Pancreas (tissue), 10 donors: Measurements from ENCODE around the gene PLAC8L1. TPM values are rescaled to one million over a fixed set of nuclear protein-coding genes. Genes with fewer than 3 reads are reported as not detected.

Experiments
- ATAC-seq, 4 donors: fragments of 200-7000 bp; cut with Tn5 transposase; one replicate each; pipeline versions ENCODE4 v1.8.0 to v1.9.1; 2020; ENCODE audit warnings: mild to moderate bottlenecking in 4 of 4, moderate library complexity in 4 of 4
- DNase-seq, 6 donors: peaks; one replicate each; pipeline ENCODE4 v3.0.0-alpha.2; 2020
- FAIRE-seq: peaks from 2 replicates; lab custom pipeline; 2012; peaks lifted over from hg19 to GRCh38; lab: Jason Lieb, UNC
- H3K27ac ChIP-seq, 4 donors: fragments of 200-600 bp; sonication (generic); 1 replicate in 3 of 4; 2 replicates in 1 of 4; pipeline versions ENCODE4 v1.5.0 to v1.8.0; 2020
- H3K27me3 ChIP-seq, 4 donors: fragments of 200-600 bp; one replicate each; pipeline ENCODE4 v1.8.0; 2021
- H3K36me3 ChIP-seq, 3 donors: fragments of 200-600 bp; sonication (generic) in 1 of 3; one replicate each; pipeline versions ENCODE4 v1.5.0 to v1.8.0; 2020 to 2021
- H3K4me1 ChIP-seq, 3 donors: fragments of 200-600 bp; one replicate each; pipeline ENCODE4 v1.8.0; 2021
- H3K4me3 ChIP-seq, 4 donors: fragments of 200-600 bp; sonication (generic) in 2 of 4; one replicate each; pipeline versions ENCODE4 v1.5.0 to v1.8.0; 2020 to 2021
- H3K9me3 ChIP-seq, 4 donors: fragments of 200-600 bp; one replicate each; pipeline ENCODE4 v1.8.0; 2021
- CTCF ChIP-seq, 4 donors: fragments of 200-600 bp; sonication (generic) in 3 of 4; IDR thresholded peaks; one replicate each; pipeline versions ENCODE4 v1.5.0 to v1.8.0; 2021; ENCODE audit warnings: antibody characterized with exemption in 4 of 4
- whole genome bisulfite sequencing, 2 donors: extraction: QIAGEN DNeasy Blood & Tissue Kit; methylation state at CpG; one replicate each; pipeline ENCODE4 v1.1.7; 2013; 5-methylcytosine and 5-hydroxymethylcytosine counted together
- intact Hi-C, 3 donors: fragments of 100-400 bp; cut with DNase I; formaldehyde crosslinking; loops; one replicate each; pipeline versions ENCODE4 v1.11.1 to v1.14.2; 2022
- polyA plus RNA-seq, 2 donors: library from polyadenylated mRNA; stranded (reverse); fragments of 200-250 nt; gene quantifications; one replicate each; pipeline ENCODE4 v1.2.3, GENCODE V29; 2013
- total RNA-seq, 6 donors: library from RNA; stranded (reverse); fragmentation: NEBNext Ultra II Directional in 4 of 6; extraction: Animal tissue kit (Norgen Biotek cat#: 25700) in 4 of 6; gene quantifications; one replicate each; pipeline versions ENCODE4 v1.2.1 to v1.2.4, GENCODE V29; 2021 to 2023
- donor health status: healthy with polysubstance abuse.
- donor health status: DM: no; HTN: no; CAD: no; lungs with moderate emphysema.
- donor health status: DM: no; HTN: no; CAD: no.
- donor health status: control.
- donor health status: control.
- donor health status: Bipolar disorder and iron deficiency.
- donor health status: DM: yes; HTN: yes; CAD: no.
- donor health status: DM: no; HTN: no; CAD: no.
- donor health status: DM: no; HTN: no; CAD: no.
- donor health status: DM: yes; HTN: yes; CAD: no.

PLAC8L1 gene
- total and polyA plus RNA-seq, 8 donors, result 0.31 to 0.87 (median 0.55) TPM; not detected in 2

DNA sequence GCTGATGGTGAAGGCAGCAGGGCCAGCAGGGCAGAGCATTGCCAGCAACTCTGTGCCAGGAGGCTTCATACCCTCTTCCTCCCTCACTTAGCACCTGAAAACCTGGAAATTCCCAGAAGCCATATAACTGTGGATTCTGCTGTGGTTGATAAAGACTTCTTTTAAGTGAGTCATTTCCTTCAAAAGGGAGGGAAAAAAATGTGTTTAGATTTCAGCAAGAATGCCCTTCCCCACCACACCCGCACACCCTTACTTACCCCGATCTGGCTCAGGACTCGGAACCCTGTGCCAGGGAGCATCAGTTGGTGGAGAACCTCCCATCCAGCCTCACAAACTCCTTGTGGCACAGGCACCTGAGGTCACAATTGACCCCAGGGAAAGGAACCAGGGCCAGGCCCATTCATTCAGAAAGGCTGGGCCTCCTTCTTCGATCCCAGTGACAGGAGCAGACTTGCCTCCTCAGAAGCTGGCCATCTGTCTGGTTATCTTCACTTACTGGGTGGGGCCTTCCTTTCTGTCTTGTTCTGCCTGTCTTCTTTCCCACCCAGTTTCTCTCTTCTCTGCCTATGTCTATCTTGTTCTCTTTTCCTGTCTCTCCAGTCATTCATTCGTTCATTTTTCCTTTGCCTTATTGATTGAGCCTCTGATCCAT is 62.6 kb downstream of the PLAC8L1 start:
- Histone ChIP-seq H3K4me1 (no peaks in the 10 kb centered on the region), H3K9me3 (no peaks in the 10 kb centered on the region), H3K36me3 (no peaks in the 10 kb centered on the region), H3K27me3 (no peaks in the 10 kb centered on the region), H3K4me3 (no peak overlapping the region), H3K27ac (no peak overlapping the region)
- DNase-seq (no peak), FAIRE-seq (no peak), ATAC-seq (peak in 3 of 4 donors; percentile 14 to 63 (median 54))
- TF ChIP-seq CTCF (IDR thresholded peaks at IDR 0.05), result no peak
- WGBS, 2 donors, result 84 to 97% methylated on average over 5 of the region's 5 CpGs
- intact Hi-C loops, result loop anchor here in 1 of 3 donors (10.0 kb wide), 2 partner anchors 58 to 138 kb away; no protein-coding TSS in a partner anchor

- intact Hi-C loops, result loop anchor here in 1 of 3 donors (10.0 kb wide), 2 partner anchors 56 to 136 kb away; no protein-coding TSS in a partner anchor
- Histone ChIP-seq H3K27ac (no peak overlapping the region), H3K9me3 (no peaks in the 10 kb centered on the region), H3K36me3 (no peaks in the 10 kb centered on the region), H3K27me3 (no peaks in the 10 kb centered on the region), H3K4me1 (no peaks in the 10 kb centered on the region), H3K4me3 (no peak overlapping the region)
- FAIRE-seq (no peak), DNase-seq (no peak), ATAC-seq (peak in 3 of 4 donors; percentile 63 to 69 (median 63))
- peak in 3 of 4 donors; percentile 12 to 36 (median 28) for TF ChIP-seq CTCF (IDR thresholded peaks at IDR 0.05)
- 86 to 91% methylated on average over 10 of the region's 10 CpGs for WGBS, 2 donors
Measured at GRCh38 chr5:146041180-146041789, 64.1 kb downstream of the PLAC8L1 start.

DNA sequence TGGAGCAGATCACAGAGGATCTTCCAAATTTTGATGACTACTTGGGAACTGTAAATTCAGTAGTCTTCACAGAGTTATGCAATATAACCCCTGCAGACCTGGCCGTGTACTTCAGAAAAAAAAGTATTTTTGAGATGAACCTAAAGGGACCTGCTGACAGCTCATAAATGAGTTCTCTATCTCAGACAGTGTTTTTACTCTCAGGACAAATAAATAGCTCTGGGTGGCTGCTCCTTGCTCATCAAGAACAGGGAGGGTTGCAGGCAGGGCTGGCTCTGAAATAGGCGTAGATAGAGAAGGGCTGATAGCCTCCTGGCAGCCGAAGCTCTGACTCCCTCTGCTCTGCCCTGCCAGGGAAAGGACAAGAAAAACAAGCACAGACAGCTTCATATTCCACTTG is 64.8 kb downstream of the PLAC8L1 start:
- 46 to 64% methylated on average over 3 of the region's 3 CpGs for WGBS, 2 donors
- Histone ChIP-seq H3K27me3 (no peaks in the 10 kb centered on the region), H3K4me1 (no peaks in the 10 kb centered on the region), H3K36me3 (no peaks in the 10 kb centered on the region), H3K27ac (no peak overlapping the region), H3K9me3 (no peaks in the 10 kb centered on the region), H3K4me3 (no peak overlapping the region)
- DNase-seq (no peak), FAIRE-seq (no peak), ATAC-seq (peak in 2 of 4 donors; percentile 28 to 41)
- no peak for TF ChIP-seq CTCF (IDR thresholded peaks at IDR 0.05)
- intact Hi-C loops, result loop anchor here in 1 of 3 donors (10.0 kb wide), 2 partner anchors 56 to 136 kb away; no protein-coding TSS in a partner anchor

DNA sequence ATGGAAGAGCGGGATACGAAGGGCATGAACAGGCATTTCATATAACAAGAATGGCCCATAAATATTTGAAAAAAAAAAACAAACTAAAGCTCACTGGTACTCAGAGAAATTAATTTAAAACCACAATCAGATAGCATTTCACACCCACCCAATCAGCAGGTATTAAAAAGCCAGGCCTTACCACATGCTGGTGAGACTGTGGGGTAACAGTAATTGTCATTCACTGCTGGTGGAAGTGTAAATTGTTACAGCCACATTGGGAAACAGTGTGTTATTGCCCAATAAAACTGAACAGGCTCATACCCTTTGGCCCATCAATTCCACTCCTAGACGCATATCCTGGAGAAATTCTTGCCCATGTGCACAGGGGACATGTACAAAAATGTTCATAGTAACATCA is 66.0 kb downstream of the PLAC8L1 start:
- Histone ChIP-seq H3K4me3 (no peak overlapping the region), H3K27me3 (no peaks in the 10 kb centered on the region), H3K27ac (no peak overlapping the region), H3K36me3 (no peaks in the 10 kb centered on the region), H3K4me1 (no peaks in the 10 kb centered on the region), H3K9me3 (no peaks in the 10 kb centered on the region)
- FAIRE-seq (no peak), ATAC-seq (no peak), DNase-seq (no peak)
- WGBS, 2 donors, result 63 to 96% methylated on average over 3 of the region's 3 CpGs
- TF ChIP-seq CTCF (IDR thresholded peaks at IDR 0.05), result no peak
- intact Hi-C loops, result no loop called here

- intact Hi-C loops, result no loop called here
- 71 to 97% methylated on average over 4 of the region's 4 CpGs for WGBS, 2 donors
- no peaks in the 10 kb centered on the region for H3K36me3 ChIP-seq
- FAIRE-seq (no peak), DNase-seq (no peak), ATAC-seq (no peak)
- H3K9me3 ChIP-seq, result no peaks in the 10 kb centered on the region
- H3K27me3 ChIP-seq, result no peaks in the 10 kb centered on the region
- no peak overlapping the region for H3K4me3 ChIP-seq
- no peak overlapping the region for H3K27ac ChIP-seq
- H3K4me1 ChIP-seq, result no peaks in the 10 kb centered on the region
- no peak for TF ChIP-seq CTCF (IDR thresholded peaks at IDR 0.05)
Measured at GRCh38 chr5:146034605-146035004, 70.8 kb downstream of the PLAC8L1 start.
